PC-9 (cell line): ENCODE results near the gene OPN4.

ENCODE experiments used
- CTCF ChIP-seq: fragments of 200-600 bp; sonication (generic); conservative IDR thresholded peaks from 2 replicates; pipeline ENCODE4 v1.6.1; 2017; ENCODE audit warnings: mixed run types, antibody characterized with exemption, mild to moderate bottlenecking, moderate library complexity
- EZH2 ChIP-seq: fragments of 200-600 bp; sonication (generic); IDR thresholded peaks from 2 replicates; pipeline ENCODE4 v1.8.0; 2017; ENCODE audit warnings: antibody characterized with exemption, low read depth

DNA sequence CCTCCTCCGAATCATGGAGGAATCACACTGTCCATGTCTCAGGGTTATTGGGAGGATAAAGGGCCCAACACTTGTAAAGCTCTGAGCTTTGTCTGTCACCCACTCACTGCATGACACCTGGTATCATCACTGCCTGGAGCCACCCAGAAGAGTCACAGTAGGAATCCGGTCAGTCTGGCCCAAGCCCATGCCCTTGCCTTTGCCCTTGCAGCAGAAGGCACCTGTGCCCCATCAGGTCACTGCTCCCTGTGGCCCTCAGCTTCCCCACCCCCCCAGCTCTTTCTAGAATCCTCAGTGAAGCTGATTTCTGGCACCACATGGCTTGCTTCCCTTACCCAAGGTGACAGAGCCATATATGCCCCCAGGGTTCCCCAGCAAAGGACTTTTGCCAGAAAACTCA is 28.3 kb downstream of the OPN4 start:
- TF ChIP-seq CTCF (no peak), EZH2 (no peak)
